ENCODE data around the gene SDR42E2.
"Not testable (repeated sequence)": the region's sequence is repeated elsewhere in the genome, so short reads cannot be mapped to it uniquely, and the experiment has no call there.

SDR42E2 gene

GRCh38 chr16:22192261-22193062 is 30.2 kb downstream of the SDR42E2 start:
- DNase-seq = peak; percentile 86

- DNase-seq = no peak
Measured at GRCh38 chr16:22193063-22193411, 30.7 kb downstream of the SDR42E2 start.

- DNase-seq = no peak
Measured at GRCh38 chr16:22194707-22195444, 32.6 kb downstream of the SDR42E2 start.

GRCh38 chr16:22195445-22195694 is 33.1 kb downstream of the SDR42E2 start:
- no peak for DNase-seq

GRCh38 chr16:22195695-22196558 is 33.6 kb downstream of the SDR42E2 start:
- peak; percentile 69 for DNase-seq

- DNase-seq = not testable (repeated sequence)
Measured at GRCh38 chr16:22196559-22197168, 34.4 kb downstream of the SDR42E2 start.

- DNase-seq = no peak
Measured at GRCh38 chr16:22198547-22199293, 36.4 kb downstream of the SDR42E2 start.

- no peak for DNase-seq
Measured at GRCh38 chr16:22202261-22202637, 39.9 kb downstream of the SDR42E2 start.

GRCh38 chr16:22203091-22203490 is 40.8 kb downstream of the SDR42E2 start:
- no peak for DNase-seq

- DNase-seq = no peak
Measured at GRCh38 chr16:22204091-22204655, 41.9 kb downstream of the SDR42E2 start.

- DNase-seq = no peak
Measured at GRCh38 chr16:22205577-22206012, 43.3 kb downstream of the SDR42E2 start.

- DNase-seq = peak; percentile 85
Measured at GRCh38 chr16:22206013-22206841, 43.9 kb downstream of the SDR42E2 start, which contains the start of gene EEF2K. Gene EEF2K (plus strand): TSS chr16:22206278. CDS start chr16:22225730, 19,452 bp downstream.

GRCh38 chr16:22206842-22207714 is 44.8 kb downstream of the SDR42E2 start:
- DNase-seq = peak; percentile 66

- DNase-seq = no peak
Measured at GRCh38 chr16:22207715-22208360, 45.5 kb downstream of the SDR42E2 start.

GRCh38 chr16:22210285-22210684 is 48.0 kb downstream of the SDR42E2 start:
- DNase-seq = no peak

- no peak for DNase-seq
Measured at GRCh38 chr16:22210854-22211253, 48.5 kb downstream of the SDR42E2 start.

GRCh38 chr16:22213236-22213635 is 50.9 kb downstream of the SDR42E2 start:
- DNase-seq = no peak

GRCh38 chr16:22213801-22214200 is 51.5 kb downstream of the SDR42E2 start:
- no peak for DNase-seq

- no peak for DNase-seq
Measured at GRCh38 chr16:22214402-22214801, 52.1 kb downstream of the SDR42E2 start.

Data from GF-D8 (cell line).